Measurements from ENCODE around the gene KCNMB1.
A peak's percentile ranks its signal among the peaks of the same experiment; 100 is the strongest.

KCNMB1 gene

DNA sequence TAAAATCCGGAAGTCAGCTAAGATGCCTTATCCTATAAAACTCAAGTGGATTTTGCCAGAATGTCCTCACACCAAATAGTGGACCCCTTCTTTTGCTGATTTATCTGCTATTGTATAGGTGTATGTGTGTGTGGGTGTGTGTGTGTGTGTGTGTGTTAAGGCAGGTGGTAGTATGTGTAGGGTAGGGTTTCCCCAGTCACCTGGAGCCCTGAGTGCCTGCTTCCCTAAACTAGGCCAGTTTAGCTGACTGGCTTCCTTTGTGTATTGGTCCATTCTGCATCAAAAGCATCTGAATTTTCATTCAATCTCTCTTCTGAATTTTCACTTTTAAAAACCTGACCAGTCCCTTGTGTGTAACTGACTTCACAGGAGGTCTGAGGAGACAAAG is 49.4 kb downstream of the KCNMB1 start:
- DNase-seq (ENCODE audit: low spot score), result no peak

DNA sequence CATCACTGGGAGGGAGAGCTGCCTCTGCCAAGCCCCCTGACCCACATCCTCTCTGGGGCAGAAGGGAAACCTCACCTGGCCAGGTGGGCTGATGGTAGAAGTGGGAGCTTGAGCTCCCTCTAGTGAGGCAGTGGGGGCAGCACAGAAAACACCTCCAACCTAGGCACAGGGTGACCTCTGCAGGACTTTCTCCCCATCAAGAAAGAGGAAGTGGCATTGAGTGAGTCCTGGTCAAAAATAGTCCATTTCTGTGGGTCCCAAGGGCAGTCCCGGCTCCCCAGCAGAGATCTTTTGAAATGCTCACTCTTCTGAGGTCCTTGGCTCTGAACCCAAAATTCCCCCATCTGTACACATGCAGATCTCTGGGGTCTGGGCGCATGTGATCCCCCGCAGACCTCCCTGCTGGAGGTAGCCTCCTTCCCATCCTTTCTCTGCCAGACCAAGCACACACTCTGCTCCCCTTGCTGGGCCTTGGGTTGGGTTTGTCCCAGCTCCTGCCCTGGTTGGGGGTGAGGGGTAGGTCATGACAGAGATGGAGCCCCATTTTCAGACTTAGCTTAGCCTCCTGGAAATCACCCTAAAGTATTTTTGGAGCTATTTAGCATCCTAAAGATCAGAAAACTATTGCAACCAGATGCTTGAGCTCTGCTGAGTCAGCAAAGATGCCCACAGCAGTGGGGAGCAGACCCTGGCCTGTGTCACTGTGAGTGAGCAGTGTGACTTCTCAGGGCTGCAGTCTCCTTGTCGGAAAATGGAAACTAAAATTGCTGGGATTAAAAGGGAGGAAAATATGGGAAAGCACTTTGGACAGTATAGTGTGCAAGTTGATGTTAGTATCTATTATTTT is 50.0 kb downstream of the KCNMB1 start:
- DNase-seq (ENCODE audit: low spot score), result no peak

DNA sequence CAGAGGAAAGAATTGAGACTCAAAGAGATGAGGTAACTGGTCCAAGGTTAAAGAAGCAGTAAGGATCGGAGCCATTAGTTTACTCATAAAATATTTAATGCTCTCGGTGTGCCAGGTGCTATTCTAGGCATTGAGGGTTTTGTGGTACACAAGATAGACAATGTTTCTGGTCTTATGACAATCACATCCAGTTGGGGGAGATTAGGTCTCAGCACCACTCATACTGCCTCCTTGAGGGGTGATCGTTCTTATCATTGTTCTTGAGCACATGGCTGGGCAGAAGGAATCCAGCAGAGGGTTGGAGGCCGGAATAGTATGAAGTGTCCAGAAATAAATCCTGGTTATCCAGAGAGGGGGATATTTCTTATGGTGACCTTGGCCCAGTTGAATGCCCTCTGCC is 50.9 kb downstream of the KCNMB1 start:
- no peak for DNase-seq (ENCODE audit: low spot score)

DNA sequence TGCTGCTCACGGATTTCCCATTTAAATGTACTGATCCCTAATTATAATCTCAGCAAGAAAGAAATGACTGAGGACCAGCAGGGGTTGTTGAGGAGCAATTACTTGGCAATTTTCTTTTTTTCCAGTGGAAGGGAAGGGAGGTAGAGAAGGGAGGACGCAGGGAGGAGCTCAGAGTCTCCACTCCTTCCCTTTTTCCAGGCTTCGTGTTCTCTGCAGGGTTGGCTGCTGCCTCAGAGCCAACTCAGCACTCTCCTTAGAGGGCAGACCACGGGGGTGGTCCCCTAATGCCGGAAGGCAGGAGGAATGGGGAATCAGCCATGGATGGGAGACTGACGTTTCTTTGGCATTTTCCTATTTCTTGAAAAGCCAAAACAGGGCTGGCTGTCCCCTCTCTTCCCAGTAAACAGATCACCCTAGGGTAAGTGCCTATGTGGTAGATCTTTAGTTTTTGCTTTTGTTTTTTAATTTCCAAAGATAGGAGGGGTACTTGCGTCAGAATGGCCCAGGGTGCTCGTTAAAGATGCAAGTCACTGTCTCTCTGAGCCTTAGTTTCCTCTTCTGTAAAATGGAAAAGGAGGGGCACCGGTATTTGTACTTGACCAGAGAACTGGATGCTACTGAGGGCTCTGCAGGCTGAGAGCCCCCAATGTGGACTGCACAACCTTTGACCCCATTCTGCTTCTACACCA is 52.0 kb downstream of the KCNMB1 start:
- no peak for DNase-seq (ENCODE audit: low spot score)

DNA sequence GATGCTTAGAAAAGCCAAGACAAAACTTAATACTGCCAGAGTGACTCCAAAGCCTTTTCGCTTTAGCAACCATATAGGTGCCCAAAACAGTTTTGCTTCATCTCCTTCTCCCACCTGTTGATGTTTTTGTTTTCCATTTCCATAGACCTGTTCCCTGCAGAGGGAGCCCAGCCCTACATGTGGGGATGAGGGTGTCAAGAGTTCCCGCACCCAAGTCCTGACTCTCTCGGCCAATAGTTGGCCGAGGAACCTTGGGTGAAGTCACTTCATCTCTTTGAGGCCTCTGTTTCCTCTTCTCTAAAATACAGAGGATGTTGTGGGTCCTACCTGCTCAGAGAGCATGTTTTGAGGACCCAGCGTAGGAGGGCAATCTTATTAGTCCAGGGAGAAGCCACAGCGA is 53.1 kb downstream of the KCNMB1 start:
- no peak for DNase-seq (ENCODE audit: low spot score)

DNA sequence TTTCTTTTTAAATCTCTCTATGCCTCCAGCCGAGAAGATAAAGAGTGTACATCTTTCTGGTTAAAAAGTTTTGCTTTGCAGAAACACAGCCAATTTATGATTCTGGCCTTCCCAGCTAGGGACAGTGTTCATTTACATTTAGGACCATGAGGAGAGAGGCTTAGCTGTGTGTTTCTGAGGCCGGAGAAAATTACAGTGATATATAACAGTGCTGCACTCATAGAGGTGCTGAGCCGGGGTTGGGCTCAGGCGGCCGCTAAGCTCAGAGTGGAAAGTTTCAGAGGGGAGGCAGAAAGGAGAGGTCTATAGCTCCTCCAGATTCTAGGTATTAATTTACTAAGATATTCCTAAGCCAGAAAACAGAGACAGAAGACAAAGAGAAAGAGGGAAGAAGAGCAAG is 54.5 kb downstream of the KCNMB1 start:
- DNase-seq (ENCODE audit: low spot score), result no peak

DNA sequence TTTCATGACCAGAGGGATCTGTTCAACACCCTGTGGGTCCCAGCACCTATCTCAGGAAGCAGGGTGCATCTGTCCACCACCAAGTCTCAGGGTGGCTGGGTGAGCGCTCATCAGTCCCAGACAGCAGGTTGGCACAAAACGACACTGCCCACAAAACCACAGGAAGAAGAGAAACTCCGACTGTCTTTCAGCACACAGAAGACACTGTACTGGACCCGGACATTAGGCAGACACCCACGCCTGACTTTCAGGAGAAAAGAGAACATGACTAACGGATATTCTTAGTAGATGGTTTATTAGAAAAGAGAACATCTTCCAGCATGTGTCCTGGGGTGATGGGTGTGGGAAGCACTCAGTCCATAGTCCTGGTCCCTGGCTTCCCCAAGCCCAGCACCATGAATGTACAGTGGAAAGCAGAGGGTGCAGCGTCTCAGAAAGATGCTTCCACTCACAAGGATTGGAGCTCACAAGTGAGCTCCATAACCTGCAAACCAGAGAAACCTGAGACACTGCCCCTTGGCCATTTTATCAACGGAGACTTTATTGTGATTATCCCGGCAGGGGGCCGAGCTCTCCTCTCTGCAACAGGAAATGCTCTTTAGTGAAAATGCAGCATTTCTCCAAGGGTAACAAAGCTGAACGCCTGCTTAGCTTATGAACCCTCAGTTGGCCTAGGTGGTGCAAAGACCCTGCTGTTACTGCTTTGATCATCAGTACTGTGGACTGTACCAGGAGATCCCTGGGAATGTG is 55.8 kb downstream of the KCNMB1 start:
- peak; percentile 50 for DNase-seq (ENCODE audit: low spot score)

DNA sequence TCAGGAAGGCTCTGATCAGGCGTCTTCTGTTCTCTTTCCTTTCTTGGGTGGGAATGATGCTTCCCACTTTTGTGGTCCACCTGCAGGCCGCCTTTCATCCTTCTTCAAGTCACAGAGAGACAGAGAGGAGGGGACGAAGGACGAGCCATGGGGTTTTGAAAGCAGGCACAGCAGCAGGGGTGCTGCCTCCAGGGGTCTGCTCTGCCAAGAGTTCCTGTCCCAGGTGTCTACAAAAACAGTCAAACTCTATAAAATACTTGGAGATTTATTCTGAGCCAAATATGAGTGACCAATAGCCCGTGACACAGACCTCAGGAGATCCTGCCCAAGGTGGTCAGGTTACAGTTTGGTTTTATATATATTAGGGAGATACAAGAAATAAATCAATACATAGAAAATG is 57.1 kb downstream of the KCNMB1 start:
- no peak for DNase-seq (ENCODE audit: low spot score)

DNA sequence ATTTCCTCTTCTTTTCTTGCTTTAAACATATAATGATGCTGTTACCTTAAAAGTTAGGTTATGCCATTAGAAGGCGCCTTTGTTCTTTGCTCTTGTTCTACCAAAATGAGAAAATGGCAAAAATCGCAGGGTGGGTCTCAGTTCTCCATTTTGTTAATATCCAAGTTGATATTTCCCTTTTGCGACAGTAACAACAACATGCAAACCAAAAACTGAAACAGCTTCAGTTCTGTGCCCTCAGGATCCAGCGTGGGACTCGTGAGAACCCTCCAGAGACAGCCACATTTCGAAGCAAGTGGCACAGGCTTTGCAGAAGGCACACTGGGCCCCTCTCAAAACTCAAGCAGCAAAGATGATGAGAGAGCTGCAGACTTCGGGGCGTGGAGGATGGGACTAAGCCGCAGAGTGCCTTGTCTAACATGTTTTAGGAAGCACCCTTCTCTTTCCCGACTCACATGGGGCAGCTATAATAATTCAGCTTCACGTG is 58.6 kb downstream of the KCNMB1 start:
- no peak for DNase-seq (ENCODE audit: low spot score)

DNA sequence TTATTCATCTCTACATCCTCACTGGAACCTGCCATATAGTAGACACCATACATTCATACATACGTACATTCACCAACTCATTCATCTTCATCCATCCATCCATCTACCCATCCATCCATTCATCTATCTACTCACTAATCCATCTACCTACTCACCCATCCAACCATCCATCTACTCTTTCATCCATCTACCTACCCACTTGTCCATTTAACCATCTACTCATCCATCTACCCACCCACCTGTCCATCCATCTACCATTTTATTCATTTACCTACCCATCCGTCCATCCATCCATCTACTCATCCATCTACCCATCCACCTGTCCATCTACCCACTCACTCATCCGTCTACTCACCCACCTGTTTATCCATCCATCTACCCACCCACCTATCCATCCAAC is 59.6 kb downstream of the KCNMB1 start:
- no peak for DNase-seq (ENCODE audit: low spot score)

DNA sequence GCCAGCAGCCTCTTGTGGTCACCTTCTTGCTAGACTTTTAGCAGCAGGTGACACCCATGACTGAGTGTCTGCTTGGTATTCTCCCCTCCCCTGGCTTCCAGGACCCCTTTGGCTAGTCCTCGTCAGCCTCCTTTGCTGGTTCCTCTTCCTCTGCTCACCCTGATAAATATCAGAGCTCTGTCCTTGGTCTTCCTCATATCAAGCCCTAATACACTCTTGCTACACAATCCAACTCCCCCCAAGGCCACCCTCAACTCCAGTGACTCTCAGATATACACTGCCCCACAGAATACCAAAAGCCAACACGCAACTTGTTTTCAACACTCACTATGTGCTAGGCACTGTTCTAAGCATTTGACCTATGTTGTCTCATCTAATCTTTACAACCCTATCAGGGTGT is 61.3 kb downstream of the KCNMB1 start:
- DNase-seq (ENCODE audit: low spot score), result no peak

DNA sequence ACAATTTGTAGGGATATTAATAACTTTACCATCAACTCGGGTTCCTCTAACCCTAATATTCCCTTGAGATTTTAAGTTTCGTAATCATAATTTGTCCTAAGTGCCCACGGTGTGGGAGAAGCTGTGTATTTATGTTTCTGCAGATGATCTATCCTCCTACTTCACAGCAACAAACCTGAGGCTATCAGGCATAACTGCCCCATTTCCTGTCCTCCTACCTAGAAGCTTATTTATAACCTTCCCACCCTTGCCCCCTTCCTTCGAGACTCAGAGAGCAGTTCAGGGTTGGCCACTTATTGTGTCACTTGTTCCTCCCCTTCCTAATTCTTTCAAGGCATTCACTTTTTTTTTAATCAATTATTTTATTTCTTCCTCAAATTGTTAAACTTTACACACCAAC is 62.0 kb downstream of the KCNMB1 start:
- DNase-seq (ENCODE audit: low spot score), result no peak

Data from ecto neural progenitor cell (in vitro differentiated cells).